ENCODE measurements around the gene MAP3K13.

The MAP3K13 gene

DNA sequence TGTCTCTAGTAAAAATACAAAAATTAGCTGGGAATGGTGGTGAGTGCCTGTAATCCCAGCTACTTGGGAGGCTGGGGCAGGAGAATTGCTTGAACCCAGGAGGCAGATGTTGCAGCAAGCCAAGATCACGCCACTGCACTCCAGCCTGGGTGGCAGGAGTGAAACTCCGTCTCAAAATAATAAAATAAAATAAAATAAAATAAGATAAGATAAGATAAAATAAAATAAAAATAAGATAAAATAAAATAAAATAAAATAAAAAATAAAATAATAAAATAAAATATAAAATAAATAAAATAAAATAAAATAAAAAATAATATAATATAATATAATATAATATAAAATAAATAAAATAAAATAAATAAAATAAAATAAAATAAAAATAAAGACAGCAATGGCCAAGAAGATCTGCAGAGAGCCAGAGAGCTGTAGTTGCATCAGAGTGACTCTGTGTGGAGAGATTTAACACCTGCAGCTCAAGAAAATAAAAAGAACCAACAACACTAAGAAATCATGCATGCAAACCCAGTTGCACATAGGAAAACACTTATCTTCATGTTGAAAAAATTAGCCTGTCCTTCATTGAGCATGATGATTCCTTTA lies 163.5 kb downstream of the MAP3K13 start:
- peaks cover 5% of the 10 kb centered on the region for H3K27me3 ChIP-seq (ENCODE audit: insufficient read depth, low read length)
- no peak overlapping the region for H3K4me3 ChIP-seq (ENCODE audit: low read length)
- H3K36me3 ChIP-seq (ENCODE audit: insufficient read depth, low read length), result no peaks in the 10 kb centered on the region
- H3K9me3 ChIP-seq (ENCODE audit: low read length), result no peaks in the 10 kb centered on the region
- no peaks in the 10 kb centered on the region for H3K4me1 ChIP-seq (ENCODE audit: insufficient read depth, low read length)
- H2AFZ ChIP-seq (ENCODE audit: low read depth, low read length), result no peak overlapping the region

DNA sequence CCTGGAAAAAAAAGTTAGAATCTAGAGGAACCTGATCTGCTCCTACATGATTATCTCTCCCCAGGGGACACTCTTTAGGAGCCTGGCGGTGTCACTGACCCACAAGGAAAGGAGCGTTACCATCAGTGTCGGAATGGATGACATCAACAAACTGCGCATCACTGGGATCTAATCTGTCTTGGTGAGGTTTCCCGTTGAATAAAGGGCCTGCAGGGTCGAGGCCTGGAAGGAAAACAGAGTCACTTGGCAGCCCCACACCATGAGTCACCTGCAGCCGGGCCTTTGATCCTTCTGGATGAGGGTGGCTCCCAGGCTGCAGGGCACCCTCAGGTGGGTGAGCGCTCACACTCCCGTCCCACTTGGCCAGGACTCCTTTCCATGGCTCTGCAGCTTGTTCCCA lies 164.4 kb downstream of the MAP3K13 start:
- H3K9me3 ChIP-seq (ENCODE audit: low read length), result no peaks in the 10 kb centered on the region
- no peaks in the 10 kb centered on the region for H3K36me3 ChIP-seq (ENCODE audit: insufficient read depth, low read length)
- H3K4me1 ChIP-seq (ENCODE audit: insufficient read depth, low read length), result no peaks in the 10 kb centered on the region
- H3K4me3 ChIP-seq (ENCODE audit: low read length), result no peak overlapping the region
- H3K27me3 ChIP-seq (ENCODE audit: insufficient read depth, low read length), result peaks cover under 1% of the 10 kb centered on the region
- no peak overlapping the region for H2AFZ ChIP-seq (ENCODE audit: low read depth, low read length)

DNA sequence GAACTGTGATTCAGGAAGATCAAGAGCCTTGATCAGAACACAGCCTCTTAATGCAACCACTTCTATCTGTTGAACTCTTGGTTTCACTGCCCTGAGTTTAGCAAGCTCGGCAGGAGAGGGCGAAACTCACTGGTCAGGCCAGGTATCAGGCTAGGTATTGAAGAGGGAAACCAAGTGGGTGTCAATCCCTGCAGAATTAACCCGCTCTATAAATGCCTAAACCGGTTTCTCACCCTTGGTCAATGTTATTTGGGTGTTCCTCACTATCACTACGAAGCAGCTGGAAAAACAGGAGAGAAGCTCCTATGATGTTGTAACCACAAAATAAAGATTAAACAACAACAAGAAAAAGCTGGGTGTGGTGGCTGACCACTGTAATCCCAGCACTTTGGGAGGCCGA lies 165.6 kb downstream of the MAP3K13 start:
- H3K4me3 ChIP-seq (ENCODE audit: low read length), result no peak overlapping the region
- H2AFZ ChIP-seq (ENCODE audit: low read depth, low read length), result no peak overlapping the region
- peaks cover 3% of the 10 kb centered on the region for H3K4me1 ChIP-seq (ENCODE audit: insufficient read depth, low read length)
- no peaks in the 10 kb centered on the region for H3K36me3 ChIP-seq (ENCODE audit: insufficient read depth, low read length)
- no peaks in the 10 kb centered on the region for H3K9me3 ChIP-seq (ENCODE audit: low read length)
- H3K27me3 ChIP-seq (ENCODE audit: insufficient read depth, low read length), result no peaks in the 10 kb centered on the region

DNA sequence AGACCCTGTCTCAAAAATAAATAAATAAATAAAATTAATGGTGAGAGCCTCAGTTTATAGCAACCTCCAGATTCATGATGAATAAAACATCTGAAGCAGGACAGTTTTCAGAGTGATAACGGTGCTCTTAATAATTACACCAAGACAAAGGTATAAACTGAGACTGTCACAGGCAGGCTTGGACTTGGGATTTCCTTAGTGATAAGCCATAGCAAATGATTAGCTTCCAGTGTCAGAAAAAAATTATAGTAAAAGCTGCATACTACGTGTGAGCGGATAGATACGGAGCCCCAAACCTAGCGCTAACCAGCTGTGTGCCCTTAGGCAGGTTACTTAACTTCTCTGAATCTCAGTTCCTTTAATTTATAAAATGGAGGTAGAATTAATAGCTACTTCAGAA lies 167.9 kb downstream of the MAP3K13 start:
- no peaks in the 10 kb centered on the region for H3K9me3 ChIP-seq (ENCODE audit: low read length)
- no peak overlapping the region for H3K4me3 ChIP-seq (ENCODE audit: low read length)
- no peaks in the 10 kb centered on the region for H3K27me3 ChIP-seq (ENCODE audit: insufficient read depth, low read length)
- no peak overlapping the region for H2AFZ ChIP-seq (ENCODE audit: low read depth, low read length)
- H3K36me3 ChIP-seq (ENCODE audit: insufficient read depth, low read length), result no peaks in the 10 kb centered on the region
- H3K4me1 ChIP-seq (ENCODE audit: insufficient read depth, low read length), result peaks cover 3% of the 10 kb centered on the region

DNA sequence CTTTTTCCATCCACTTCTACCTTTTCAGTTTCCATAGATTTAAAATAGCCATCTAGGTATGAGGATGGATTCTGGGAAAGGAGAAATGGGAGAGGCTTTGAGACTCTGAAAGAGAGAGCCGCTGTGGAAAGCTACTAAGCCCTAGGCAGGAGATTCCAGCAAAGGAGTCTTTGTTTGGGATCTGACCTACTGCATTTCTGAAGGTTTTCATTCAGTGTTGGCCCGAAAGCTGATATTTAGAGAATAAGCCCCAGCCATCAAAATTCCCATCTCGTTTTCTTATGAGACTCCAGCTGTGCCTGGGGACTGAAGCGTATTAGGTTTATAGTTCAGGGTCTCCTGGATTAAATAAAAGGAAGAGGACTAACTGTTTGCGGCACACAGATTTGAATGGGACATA lies 170.0 kb downstream of the MAP3K13 start:
- Histone ChIP-seq H3K36me3 (ENCODE audit: insufficient read depth, low read length) (no peaks in the 10 kb centered on the region), H2AFZ (ENCODE audit: low read depth, low read length) (no peak overlapping the region), H3K27me3 (ENCODE audit: insufficient read depth, low read length) (no peaks in the 10 kb centered on the region), H3K9me3 (ENCODE audit: low read length) (no peaks in the 10 kb centered on the region), H3K4me1 (ENCODE audit: insufficient read depth, low read length) (peaks cover 6% of the 10 kb centered on the region), H3K4me3 (ENCODE audit: low read length) (no peak overlapping the region)

DNA sequence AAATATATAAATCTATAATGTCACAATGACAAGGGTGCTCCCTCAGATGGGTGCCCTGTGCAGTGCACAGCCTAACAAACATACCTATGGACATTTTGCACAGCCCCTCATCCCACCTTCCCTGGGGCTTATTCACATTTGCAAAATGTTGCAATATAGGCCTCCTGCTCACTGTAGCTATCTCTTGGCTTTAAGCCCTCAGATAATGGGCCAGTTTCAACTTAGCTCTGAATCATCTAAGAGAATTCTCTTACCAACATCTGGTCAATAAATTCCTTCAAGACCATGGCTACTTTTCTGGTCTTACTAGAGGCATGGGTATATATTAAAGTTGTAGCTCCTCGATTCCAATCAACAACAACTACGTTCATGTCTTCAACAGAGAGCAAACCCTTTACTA lies 171.6 kb downstream of the MAP3K13 start:
- Histone ChIP-seq H3K4me3 (ENCODE audit: low read length) (no peak overlapping the region), H3K9me3 (ENCODE audit: low read length) (no peaks in the 10 kb centered on the region), H3K27me3 (ENCODE audit: insufficient read depth, low read length) (no peaks in the 10 kb centered on the region), H3K4me1 (ENCODE audit: insufficient read depth, low read length) (peaks cover 6% of the 10 kb centered on the region), H3K36me3 (ENCODE audit: insufficient read depth, low read length) (no peaks in the 10 kb centered on the region), H2AFZ (ENCODE audit: low read depth, low read length) (no peak overlapping the region)

DNA sequence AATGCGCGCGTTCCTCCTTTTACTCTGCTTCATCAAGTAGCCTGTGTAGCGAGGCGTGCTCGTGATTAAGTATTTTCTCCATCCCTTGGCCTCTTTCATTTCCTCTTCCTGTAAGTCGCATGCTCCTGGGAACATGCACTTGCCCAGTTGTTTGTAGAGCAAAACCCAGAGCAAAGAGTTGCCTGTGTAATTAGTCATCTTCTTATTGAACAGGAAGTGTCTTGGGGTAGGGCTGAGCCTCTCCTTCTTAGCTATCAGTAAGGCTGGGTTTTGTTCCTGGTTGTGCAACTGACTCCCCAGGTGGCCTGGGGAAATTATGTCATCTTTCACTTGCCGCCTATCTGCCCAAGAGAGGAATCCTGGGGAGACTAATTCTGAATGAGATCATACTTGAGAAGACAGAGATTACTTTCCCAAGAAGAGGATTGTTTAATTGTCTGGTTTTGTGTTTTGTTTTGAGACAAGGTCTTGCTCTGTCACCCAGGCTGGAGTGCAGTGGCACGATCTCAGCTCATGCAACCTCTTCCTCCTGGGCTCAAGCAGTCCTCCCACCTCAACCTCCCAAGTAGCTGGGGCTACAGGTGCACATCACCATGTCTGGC lies 174.5 kb downstream of the MAP3K13 start:
- Histone ChIP-seq H3K4me1 (ENCODE audit: insufficient read depth, low read length) (peaks cover 6% of the 10 kb centered on the region), H3K9me3 (ENCODE audit: low read length) (no peaks in the 10 kb centered on the region), H3K4me3 (ENCODE audit: low read length) (no peak overlapping the region)

More for the DNA sequence above, 174.5 kb downstream of the MAP3K13 start:
- Histone ChIP-seq H2AFZ (ENCODE audit: low read depth, low read length) (no peak overlapping the region), H3K36me3 (ENCODE audit: insufficient read depth, low read length) (no peaks in the 10 kb centered on the region), H3K27me3 (ENCODE audit: insufficient read depth, low read length) (no peaks in the 10 kb centered on the region)
